Lower lobe of right lung (tissue), 2 donors: ENCODE measurements around the gene PLXNB3. TPM values are rescaled to one million over a fixed set of nuclear protein-coding genes. Genes with fewer than 3 reads are reported as not detected.
A peak's percentile ranks its signal among the peaks of the same experiment; 100 is the strongest.
"Not testable (repeated sequence)": the region's sequence is repeated elsewhere in the genome, so short reads cannot be mapped to it uniquely, and the experiment has no call there.

ENCODE experiments used
- ATAC-seq, 2 donors: fragments of 200-7000 bp; cut with Tn5 transposase; one replicate each; pipeline ENCODE4 v1.9.1; 2020 to 2022; ENCODE audit warnings: mild to moderate bottlenecking in 2 of 2, moderate library complexity in 2 of 2
- DNase-seq: peaks from one replicate; pipeline ENCODE4 v3.0.0-alpha.2; 2020
- H3K27ac ChIP-seq: fragments of 200-600 bp; one replicate; pipeline ENCODE4 v1.8.0; 2022
- H3K27me3 ChIP-seq: fragments of 200-600 bp; one replicate; pipeline ENCODE4 v1.8.0; 2022; ENCODE audit warnings: low read depth
- H3K36me3 ChIP-seq: fragments of 200-600 bp; one replicate; pipeline ENCODE4 v1.8.0; 2022; ENCODE audit warnings: mild to moderate bottlenecking
- H3K4me1 ChIP-seq: fragments of 200-600 bp; one replicate; pipeline ENCODE4 v1.8.0; 2022
- H3K4me3 ChIP-seq: fragments of 200-600 bp; one replicate; pipeline ENCODE4 v1.8.0; 2022; ENCODE audit warnings: mild to moderate bottlenecking
- H3K9me3 ChIP-seq: fragments of 200-600 bp; one replicate; pipeline ENCODE4 v1.8.0; 2022
- intact Hi-C: fragments of 100-400 bp; cut with DNase I; formaldehyde crosslinking; loops from one replicate; pipeline ENCODE4 v1.11.0; 2022
- total RNA-seq: library from RNA; stranded (reverse); fragmentation: NEBNext Ultra II Directional; extraction: Animal tissue kit (Norgen Biotek cat#: 25700); gene quantifications from one replicate; pipeline ENCODE4 v1.2.1, GENCODE V29; 2021
- TF ChIP-seq, protein P1 (sequence below): fragments of 200-600 bp; IDR thresholded peaks from one replicate; pipeline ENCODE4 v1.8.0; 2022; ENCODE audit warnings: antibody characterized with exemption, mild to moderate bottlenecking
- donor health status: DM: no; HTN: yes; CAD: no; lungs with severe emphysema.

PLXNB3 gene
- total RNA-seq, 1 donor from 2014 or later: 4.6 TPM

DNA sequence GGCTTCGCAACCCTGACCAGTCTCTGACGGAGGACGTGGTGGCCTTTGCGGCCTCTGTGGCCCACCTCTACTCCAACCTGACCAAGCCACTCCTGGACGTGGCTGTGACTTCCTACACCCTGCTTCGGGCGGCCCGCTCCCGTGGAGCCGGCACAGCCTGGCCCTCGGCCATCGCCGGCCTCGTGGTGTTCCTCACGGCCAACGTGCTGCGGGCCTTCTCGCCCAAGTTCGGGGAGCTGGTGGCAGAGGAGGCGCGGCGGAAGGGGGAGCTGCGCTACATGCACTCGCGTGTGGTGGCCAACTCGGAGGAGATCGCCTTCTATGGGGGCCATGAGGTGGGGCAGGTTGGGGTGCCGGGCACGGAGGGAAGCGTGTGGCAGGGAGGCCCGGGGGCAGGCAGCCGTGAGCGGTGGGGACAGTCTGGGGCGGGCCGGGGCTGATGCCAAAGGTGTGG lies 38.2 kb upstream of the PLXNB3 start:
- H3K27ac ChIP-seq: peak overlapping the region; percentile 88
- peaks cover under 1% of the 10 kb centered on the region for H3K36me3 ChIP-seq
- intact Hi-C loops: no loop called here
- H3K4me1 ChIP-seq: peaks cover 48% of the 10 kb centered on the region
- H3K4me3 ChIP-seq: peak overlapping the region; percentile 72
- no peak for DNase-seq
- TF ChIP-seq, protein P1, sequence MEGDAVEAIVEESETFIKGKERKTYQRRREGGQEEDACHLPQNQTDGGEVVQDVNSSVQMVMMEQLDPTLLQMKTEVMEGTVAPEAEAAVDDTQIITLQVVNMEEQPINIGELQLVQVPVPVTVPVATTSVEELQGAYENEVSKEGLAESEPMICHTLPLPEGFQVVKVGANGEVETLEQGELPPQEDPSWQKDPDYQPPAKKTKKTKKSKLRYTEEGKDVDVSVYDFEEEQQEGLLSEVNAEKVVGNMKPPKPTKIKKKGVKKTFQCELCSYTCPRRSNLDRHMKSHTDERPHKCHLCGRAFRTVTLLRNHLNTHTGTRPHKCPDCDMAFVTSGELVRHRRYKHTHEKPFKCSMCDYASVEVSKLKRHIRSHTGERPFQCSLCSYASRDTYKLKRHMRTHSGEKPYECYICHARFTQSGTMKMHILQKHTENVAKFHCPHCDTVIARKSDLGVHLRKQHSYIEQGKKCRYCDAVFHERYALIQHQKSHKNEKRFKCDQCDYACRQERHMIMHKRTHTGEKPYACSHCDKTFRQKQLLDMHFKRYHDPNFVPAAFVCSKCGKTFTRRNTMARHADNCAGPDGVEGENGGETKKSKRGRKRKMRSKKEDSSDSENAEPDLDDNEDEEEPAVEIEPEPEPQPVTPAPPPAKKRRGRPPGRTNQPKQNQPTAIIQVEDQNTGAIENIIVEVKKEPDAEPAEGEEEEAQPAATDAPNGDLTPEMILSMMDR: no peak
- no peaks in the 10 kb centered on the region for H3K9me3 ChIP-seq
- H3K27me3 ChIP-seq: no peaks in the 10 kb centered on the region
- no peak for ATAC-seq

DNA sequence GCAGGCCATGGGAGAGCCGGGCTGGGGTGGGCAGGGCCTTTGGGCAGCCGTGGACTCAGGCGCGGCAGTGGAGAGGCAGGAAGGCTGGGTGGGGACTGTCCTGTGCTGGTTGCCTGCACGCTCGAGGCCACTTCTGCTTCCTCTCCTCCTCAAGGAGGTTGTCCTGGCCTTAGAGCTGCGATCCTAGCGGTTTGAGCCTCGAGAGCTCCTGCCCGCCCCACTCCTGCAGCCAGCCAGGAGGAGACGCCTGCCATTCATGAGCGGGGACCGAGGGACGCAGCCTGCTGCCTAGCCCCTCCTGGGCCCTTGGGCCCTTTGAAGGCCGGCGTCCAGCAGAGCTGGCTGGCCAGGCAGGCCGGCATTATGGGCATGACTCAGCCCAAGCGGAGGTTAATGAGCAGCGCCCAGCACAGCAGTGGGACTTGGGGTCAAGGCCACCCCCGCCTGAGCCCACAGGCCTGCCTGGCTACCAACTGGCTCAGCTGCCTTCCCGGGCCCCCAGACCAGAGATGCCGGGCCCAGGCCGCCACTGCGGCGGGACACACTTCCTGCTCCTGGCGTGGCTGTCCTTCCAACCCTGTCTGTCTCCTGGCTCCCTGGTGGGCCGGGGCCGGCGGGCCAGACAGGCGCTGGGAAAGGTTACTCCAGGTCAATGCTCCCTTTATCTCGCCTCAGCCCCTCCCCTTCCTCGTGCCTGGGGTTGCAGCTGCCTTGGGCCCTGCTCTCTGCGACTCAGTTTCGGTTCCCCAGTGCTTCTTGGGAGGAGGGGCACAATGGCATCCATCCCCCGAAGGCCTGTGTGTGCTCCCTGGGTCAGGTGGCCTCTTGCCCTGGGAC lies 37.5 kb upstream of the PLXNB3 start:
- TF ChIP-seq, protein P1: no peak
- intact Hi-C loops: no loop called here
- H3K27ac ChIP-seq: peak overlapping the region; percentile 88
- peak overlapping the region; percentile 72 for H3K4me3 ChIP-seq
- no peaks in the 10 kb centered on the region for H3K27me3 ChIP-seq
- H3K4me1 ChIP-seq: peaks cover 48% of the 10 kb centered on the region
- DNase-seq (peak; percentile 83), ATAC-seq (peak; percentile 48 to 57)
- H3K9me3 ChIP-seq: no peaks in the 10 kb centered on the region
- no peaks in the 10 kb centered on the region for H3K36me3 ChIP-seq

DNA sequence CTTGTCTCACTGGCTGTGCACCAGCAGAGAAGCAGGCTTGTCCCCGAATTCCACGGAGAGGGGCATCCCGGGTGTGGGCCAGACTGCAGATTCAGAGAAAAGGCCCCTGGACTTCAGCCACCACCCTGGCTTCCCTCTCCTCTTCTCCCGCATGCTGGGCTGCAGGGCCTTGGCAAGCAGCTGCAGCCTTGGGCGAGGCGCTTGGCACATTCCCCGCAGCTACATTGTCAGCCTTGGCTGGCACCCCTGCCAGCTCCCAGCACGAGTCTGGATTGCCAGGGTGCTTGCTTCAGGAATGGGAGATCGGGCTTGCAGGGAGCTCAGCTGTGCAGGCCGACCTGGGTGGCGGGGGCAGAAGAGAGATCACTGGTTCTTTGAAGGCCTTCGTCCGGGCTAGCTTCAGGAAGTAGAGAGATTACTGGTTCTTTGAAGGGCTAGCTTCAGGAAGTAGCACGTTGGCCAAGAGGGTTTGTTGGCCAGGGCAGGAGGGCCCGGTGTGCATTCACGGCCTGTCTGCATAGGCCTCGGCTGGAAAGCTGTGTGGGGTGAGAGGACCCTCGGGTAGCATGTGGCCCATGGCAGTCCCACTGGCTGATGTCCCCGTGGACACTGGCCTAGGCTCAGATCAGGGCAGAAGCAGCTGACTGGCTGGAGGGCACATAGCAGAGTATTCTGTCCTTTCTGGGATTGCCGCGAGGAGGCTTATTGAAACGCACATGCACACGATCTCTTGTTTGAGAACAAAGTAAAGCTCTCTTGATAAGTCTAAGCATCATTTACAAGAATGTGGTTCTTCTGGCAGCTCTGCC lies 36.7 kb upstream of the PLXNB3 start:
- TF ChIP-seq, protein P1: no peak
- Histone ChIP-seq H3K27me3 (no peaks in the 10 kb centered on the region), H3K9me3 (no peaks in the 10 kb centered on the region), H3K4me1 (peaks cover 44% of the 10 kb centered on the region), H3K27ac (peak overlapping the region; percentile 88), H3K36me3 (no peaks in the 10 kb centered on the region), H3K4me3 (peak overlapping the region; percentile 72)
- ATAC-seq (no peak), DNase-seq (peak; percentile 56)
- intact Hi-C loops: no loop called here

DNA sequence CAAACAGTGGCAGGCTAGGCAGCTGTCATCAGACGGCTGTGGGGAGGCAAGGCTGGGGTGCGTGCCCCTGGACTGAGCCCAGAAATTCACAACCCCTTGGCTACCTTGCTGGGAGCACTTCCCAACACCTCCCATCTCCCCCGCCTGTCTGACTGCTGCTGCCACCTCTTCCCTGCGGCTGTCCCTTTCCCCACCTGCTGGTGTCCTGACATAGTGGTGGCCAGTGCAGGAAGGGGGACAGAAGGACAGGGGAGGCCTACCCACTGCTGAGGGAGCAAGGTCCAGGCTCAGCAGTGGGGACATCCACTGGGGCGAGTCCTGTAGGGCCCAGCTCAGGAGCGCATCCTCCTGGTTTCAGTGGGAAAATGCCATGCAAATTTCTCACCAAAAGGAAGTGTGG lies 36.0 kb upstream of the PLXNB3 start:
- Histone ChIP-seq H3K27ac (no peak overlapping the region), H3K9me3 (no peaks in the 10 kb centered on the region), H3K4me3 (no peak overlapping the region), H3K36me3 (no peaks in the 10 kb centered on the region), H3K27me3 (no peaks in the 10 kb centered on the region), H3K4me1 (peaks cover 37% of the 10 kb centered on the region)
- DNase-seq (no peak), ATAC-seq (no peak)
- TF ChIP-seq, protein P1: no peak
- intact Hi-C loops: no loop called here

DNA sequence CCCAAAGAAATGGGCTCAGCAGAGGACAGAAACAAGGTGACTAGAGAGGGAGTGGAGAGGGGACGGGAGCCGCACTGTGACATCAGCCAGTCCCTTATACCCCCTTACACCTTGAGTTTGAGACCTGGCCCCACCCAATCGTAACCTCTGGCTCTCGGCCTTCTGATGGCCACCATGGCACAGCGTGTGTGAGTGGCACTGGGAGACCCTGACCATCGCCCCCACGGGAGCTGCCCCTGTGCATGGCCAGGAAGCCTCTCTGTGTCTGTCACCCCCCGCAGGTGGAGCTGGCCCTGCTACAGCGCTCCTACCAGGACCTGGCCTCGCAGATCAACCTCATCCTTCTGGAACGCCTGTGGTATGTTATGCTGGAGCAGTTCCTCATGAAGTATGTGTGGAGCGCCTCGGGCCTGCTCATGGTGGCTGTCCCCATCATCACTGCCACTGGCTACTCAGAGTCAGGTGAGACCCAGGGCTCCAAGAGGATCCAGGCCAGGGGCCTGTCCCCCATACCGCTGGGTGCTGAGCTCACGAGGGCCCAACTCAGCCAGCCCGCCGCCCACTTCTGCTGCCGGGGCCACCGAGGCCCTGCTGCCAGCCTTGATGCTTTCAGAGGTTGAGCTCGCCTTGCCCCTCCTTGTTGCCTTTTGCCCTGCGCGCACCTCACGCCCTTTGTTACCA lies 35.0 kb upstream of the PLXNB3 start:
- Histone ChIP-seq H3K4me3 (no peak overlapping the region), H3K27ac (no peak overlapping the region), H3K27me3 (no peaks in the 10 kb centered on the region), H3K4me1 (peaks cover 37% of the 10 kb centered on the region), H3K9me3 (no peaks in the 10 kb centered on the region), H3K36me3 (no peaks in the 10 kb centered on the region)
- no peak for DNase-seq
- no peak for ATAC-seq
- intact Hi-C loops: no loop called here
- TF ChIP-seq, protein P1: no peak

DNA sequence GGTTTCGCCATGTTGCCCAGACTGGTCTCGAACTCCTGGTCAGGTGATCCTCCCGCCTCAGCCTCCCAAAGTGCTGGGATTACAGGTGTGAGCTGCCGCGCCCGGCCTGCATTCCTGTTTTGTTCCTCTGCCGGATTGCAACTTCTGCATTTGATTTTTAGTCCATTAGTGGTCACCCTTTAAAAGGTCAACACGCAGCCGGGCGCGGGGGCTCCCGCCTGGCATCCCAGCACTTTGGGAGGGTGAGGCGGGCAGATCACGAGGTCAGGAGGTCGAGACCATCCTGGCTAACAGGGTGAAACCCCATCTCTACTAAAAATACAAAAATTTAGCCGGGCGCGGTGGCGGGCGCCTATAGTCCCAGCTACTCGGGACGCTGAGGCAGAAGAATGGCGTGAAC lies 33.9 kb upstream of the PLXNB3 start:
- H3K9me3 ChIP-seq, intact Hi-C loops, H3K4me3 ChIP-seq, DNase-seq, H3K27me3 ChIP-seq, H3K27ac ChIP-seq, ATAC-seq, H3K36me3 ChIP-seq: not testable (repeated sequence)
- H3K4me1 ChIP-seq: peaks cover 33% of the 10 kb centered on the region
